Hepatocyte (in vitro differentiated cells): Measurements from ENCODE around the gene TBX10.

Experiments
- EZH2 ChIP-seq: fragments of 200-600 bp; sonication (generic); IDR thresholded peaks from 2 replicates; pipeline ENCODE4 v1.6.1; 2016; ENCODE audit warnings: antibody characterized with exemption, mild to moderate bottlenecking, borderline replicate concordance
- TF ChIP-seq, protein P1 (sequence below): fragments of 200-600 bp; sonication (generic); IDR thresholded peaks from 2 replicates; pipeline ENCODE4 v1.5.1; 2016; ENCODE audit warnings: antibody characterized with exemption, mild to moderate bottlenecking; ENCODE audit not compliant: poor library complexity

DNA sequence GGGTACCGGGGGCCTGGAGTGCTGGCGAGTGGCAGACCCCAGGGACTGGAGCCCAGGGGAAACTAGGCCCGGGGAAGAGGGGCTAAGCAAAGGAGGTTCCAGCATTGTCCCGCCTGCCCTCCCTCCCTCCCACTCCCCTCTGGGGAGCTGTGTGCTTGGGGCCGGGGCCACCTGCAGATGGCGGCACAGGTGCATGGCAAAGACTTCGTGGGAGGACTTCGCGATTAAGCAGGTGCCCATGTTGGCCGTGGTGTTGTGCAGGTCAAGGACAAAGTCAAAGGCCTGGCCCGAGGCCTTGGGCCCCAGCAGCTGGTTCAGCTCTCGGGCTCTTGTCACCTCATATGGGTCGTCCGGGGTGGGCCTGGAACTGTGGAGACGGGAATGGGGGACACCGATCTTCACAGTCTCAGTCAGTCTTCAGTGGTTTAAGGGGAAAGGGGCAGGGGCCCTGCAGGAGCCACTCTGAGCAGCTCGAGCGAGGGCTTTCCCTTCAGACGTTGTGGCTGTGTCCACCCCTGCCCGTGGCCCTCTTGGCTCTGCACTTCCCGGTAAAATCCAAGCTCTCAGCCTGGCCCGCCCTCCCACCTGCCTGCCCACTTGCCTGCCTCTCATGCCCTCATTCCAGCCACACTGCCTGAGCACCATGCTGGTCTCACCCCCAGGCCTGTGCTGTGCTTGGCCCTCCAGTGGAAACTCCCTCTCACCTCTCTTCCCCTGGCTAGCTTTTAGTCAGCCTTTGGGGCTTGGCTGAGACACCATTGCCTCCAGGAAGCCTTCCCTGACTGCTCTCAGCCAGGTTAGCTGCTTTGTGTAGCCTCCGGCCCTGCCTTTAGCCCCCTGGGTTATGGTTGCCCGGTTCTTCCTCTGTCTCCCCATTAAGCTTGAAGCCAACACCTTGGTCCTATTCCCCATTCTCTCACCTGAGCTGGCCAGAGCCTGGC lies 6.2 kb upstream of the TBX10 start:
- TF ChIP-seq, protein P1, sequence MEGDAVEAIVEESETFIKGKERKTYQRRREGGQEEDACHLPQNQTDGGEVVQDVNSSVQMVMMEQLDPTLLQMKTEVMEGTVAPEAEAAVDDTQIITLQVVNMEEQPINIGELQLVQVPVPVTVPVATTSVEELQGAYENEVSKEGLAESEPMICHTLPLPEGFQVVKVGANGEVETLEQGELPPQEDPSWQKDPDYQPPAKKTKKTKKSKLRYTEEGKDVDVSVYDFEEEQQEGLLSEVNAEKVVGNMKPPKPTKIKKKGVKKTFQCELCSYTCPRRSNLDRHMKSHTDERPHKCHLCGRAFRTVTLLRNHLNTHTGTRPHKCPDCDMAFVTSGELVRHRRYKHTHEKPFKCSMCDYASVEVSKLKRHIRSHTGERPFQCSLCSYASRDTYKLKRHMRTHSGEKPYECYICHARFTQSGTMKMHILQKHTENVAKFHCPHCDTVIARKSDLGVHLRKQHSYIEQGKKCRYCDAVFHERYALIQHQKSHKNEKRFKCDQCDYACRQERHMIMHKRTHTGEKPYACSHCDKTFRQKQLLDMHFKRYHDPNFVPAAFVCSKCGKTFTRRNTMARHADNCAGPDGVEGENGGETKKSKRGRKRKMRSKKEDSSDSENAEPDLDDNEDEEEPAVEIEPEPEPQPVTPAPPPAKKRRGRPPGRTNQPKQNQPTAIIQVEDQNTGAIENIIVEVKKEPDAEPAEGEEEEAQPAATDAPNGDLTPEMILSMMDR, result no peak
- TF ChIP-seq EZH2, result no peak
